Subcutaneous adipose tissue (tissue), 4 donors: ENCODE measurements around the gene ABI1. TPM values are rescaled to one million over a fixed set of nuclear protein-coding genes. Genes with fewer than 3 reads are reported as not detected.

ENCODE experiments used
- CTCF ChIP-seq: fragments of 450-650 bp; IDR thresholded peaks from one replicate; pipeline ENCODE4 v1.5.1; 2016; ENCODE audit warnings: low read depth, mild to moderate bottlenecking, control low read depth, antibody characterized with exemption, moderate library complexity
- total RNA-seq, 4 donors: library from RNA; depleted of rRNA; stranded (reverse); fragments of >200 nt; gene quantifications; one replicate each; pipeline ENCODE4 v1.1.0, GENCODE V29; 2016

Gene ABI1
- total RNA-seq, 4 donors from 2014 or later: 38.2 to 65.4 (median 48.1) TPM

DNA sequence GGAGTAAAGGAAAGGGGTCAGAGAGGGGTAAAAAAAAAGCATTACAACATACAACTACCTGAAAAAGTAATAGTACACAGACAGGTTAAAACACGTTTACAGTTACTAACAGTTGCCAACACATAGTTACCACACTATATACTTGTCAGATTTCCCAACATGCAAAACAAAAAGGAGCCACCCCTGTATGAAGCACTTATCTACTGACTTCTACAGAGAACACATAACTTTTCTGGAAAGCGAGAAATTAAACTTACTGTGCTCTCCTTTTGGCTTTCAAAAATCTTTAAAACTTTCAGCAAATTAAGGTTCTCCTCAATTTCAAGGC, 2.1 kb downstream of the ABI1 start:
- TF ChIP-seq CTCF: no peak

DNA sequence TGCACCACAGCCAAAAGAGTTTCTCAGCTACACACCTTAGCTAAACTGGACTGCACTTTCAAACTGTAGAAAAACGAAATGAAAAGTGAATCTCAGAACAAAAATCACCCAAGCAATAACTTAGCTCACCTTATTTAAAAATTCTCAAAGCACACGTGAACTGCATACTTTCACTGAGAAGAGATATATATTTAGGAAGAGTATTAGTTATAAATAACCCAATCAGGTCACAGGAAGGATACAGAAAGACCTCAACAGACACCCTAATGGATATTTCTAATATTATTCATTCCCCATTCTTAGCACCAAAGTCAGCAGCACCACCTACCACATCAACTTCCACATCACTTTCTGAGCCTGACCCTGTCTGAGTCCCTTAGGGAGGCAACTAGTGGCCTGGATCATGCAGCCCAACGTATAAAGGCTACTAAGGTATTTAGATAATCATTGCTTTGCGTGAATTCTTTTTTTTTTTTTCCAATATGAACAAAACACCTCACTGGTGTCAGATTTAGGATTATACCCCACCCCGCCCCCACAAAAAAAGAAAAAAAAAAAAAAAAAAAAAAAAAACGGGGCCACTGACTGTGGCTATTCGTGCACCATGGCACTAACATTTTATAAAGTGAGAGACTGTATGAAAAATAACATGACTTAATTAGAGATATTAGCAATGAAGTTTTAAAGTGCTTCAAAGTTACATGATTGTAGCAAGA, 2.6 kb downstream of the ABI1 start:
- no peak for TF ChIP-seq CTCF

DNA sequence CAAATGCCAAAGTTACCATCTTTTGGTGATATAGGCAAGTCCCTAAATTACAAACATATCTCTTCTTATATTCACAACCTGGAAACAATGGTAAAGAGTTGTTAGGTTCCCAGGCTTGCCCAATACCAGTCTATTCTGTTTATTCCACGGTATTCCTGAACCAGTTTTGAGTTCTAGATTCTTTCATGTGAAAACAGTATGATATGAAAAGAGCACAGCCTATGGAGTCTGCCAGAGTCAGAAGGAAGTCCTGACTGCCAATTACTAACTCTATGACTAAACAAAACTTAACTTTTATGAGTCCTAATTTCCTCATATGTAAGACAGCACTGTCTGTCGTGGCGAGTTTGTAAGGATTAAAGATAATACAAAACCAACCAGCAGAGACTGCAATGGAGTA, 5.6 kb downstream of the ABI1 start:
- TF ChIP-seq CTCF: no peak

GRCh38 chr10:26854524-26854923, 6.2 kb downstream of the ABI1 start:
- no peak for TF ChIP-seq CTCF

DNA sequence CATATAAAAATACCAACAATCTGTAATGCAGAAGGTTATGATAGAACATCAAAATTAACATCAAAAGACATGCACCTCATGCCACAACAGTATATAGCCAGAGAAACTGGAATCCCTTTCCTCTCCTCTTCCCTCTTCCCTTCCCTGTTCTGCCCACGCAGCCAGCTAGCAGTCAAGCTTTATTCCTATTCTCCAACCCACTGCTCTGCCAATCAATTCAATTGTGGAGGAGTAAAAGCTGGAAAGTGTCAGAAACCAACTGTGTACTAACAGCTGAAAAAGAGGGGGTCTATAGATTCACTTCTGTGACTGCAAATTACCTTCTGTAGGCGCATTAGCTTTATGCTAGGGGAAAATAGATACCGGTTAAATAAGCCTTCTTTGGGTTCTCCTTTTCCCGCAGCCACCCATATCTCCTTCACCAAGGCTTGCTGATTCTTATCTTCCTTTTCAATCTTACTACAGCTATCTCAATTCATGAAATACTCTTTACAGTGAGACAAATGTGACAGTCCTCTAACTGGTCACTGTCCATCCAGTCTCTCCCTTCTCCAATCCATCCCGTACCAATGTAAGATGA, 16.3 kb downstream of the ABI1 start:
- no peak for TF ChIP-seq CTCF

DNA sequence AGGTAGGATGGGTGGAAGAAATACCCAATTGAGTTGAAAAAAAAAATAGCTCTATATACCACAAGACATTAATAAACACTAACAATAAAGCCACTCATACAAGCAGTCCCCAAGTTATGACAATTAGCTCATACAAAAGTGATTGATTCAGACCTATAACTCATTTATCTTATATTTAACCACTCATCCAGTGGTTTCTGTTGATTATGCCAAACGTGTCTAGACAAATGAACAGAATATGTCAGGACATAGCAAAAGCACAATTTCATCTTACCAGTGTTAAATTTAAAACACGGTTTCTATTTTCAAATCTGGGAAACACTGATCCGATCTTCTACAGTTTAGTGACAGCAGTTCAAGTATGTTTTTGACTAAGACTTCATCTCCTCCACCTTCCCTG, 17.0 kb downstream of the ABI1 start:
- no peak for TF ChIP-seq CTCF

GRCh38 chr10:26841733-26842317, 18.9 kb downstream of the ABI1 start:
- no peak for TF ChIP-seq CTCF
